Measurements from ENCODE around the gene GFER. TPM values are rescaled to one million over a fixed set of nuclear protein-coding genes. Genes with fewer than 3 reads are reported as not detected.

Gene GFER
- polyA plus RNA-seq, 3 donors, result 8.1 to 22.7 (median 22.4) TPM

- Histone ChIP-seq H3K27ac (ENCODE audit: low read depth in 1 of 2, low read length in 2 of 2) (peak overlapping the region; percentile 83), H3K79me2 (ENCODE audit: insufficient read depth, low read length) (peaks cover 66% of the 10 kb centered on the region), H3K36me3 (replicated peaks in 1 of 2; ENCODE audit: control insufficient read depth in 1 of 2, insufficient read depth in 2 of 2, low read length in 2 of 2) (peaks cover 36 to 48% of the 10 kb centered on the region in 2 donors), H3K9ac (ENCODE audit: insufficient read depth, low read length, poor library complexity, severe bottlenecking) (no peak overlapping the region), H3K4me1 (ENCODE audit: control insufficient read depth in 1 of 2, insufficient read depth in 2 of 2, low read length in 2 of 2) (peaks cover 67 to 80% of the 10 kb centered on the region in 2 donors), H2AFZ (ENCODE audit: insufficient read depth, low read depth, low read length, poor library complexity, severe bottlenecking) (no peak overlapping the region), H4K20me1 (ENCODE audit: insufficient read depth, low read length) (peaks cover 38% of the 10 kb centered on the region), H3K4me2 (replicated peaks; ENCODE audit: extremely low read depth, low read length, poor library complexity, severe bottlenecking) (peak overlapping the region; percentile 100), H3K4me3 (replicated peaks in 1 of 3; ENCODE audit: low read depth in 2 of 3, low read length in 3 of 3) (peak overlapping the region in 1 of 3 experiments; percentile 99), H3K27me3 (ENCODE audit: control insufficient read depth in 2 of 2, insufficient read depth in 2 of 2, low read length in 2 of 2) (no peaks in the 10 kb centered on the region), H3K9me3 (replicated peaks in 1 of 2; ENCODE audit: control insufficient read depth in 1 of 2, insufficient read depth in 1 of 2, low read length in 2 of 2) (no peaks in the 10 kb centered on the region)
- peak overlapping the region in 6 of 7 donors; percentile 42 to 96 (median 80) for H3K27ac Mint-ChIP-seq
- intact Hi-C loops (cut with micrococcal nuclease), result loop anchor here in 1 of 2 donors (10.0 kb wide), 1 partner anchor 214 kb away; the partner anchor contains the start of gene TRAF7
- peak overlapping the region; percentile 31 to 91 for H3K4me3 Mint-ChIP-seq
- H3K9me3 Mint-ChIP-seq, result no peaks in the 10 kb centered on the region
- DNase-seq, result no peak
- H3K27me3 Mint-ChIP-seq (ENCODE audit: low read depth in 3 of 3), result peaks cover 0 to 1% (median 0%) of the 10 kb centered on the region in 3 donors
- TF ChIP-seq CTCF (IDR thresholded peaks at IDR 0.05), result no peak
- 83% methylated on average over 21 of the region's 23 CpGs for WGBS (ENCODE audit: insufficient coverage)
- H3K4me1 Mint-ChIP-seq, result peaks cover 65% of the 10 kb centered on the region
- H3K36me3 Mint-ChIP-seq, result peaks cover 36 to 59% of the 10 kb centered on the region in 2 donors
These were observed 43.5 kb upstream of the GFER start for GRCh38 chr16:1940273-1941161.

GRCh38 chr16:1941162-1942046 lies 42.6 kb upstream of the GFER start:
- no peak for DNase-seq
- Histone ChIP-seq H3K4me2 (replicated peaks; ENCODE audit: extremely low read depth, low read length, poor library complexity, severe bottlenecking) (peak overlapping the region; percentile 100), H3K4me1 (ENCODE audit: control insufficient read depth in 1 of 2, insufficient read depth in 2 of 2, low read length in 2 of 2) (peaks cover 67 to 75% of the 10 kb centered on the region in 2 donors), H3K9me3 (replicated peaks in 1 of 2; ENCODE audit: control insufficient read depth in 1 of 2, insufficient read depth in 1 of 2, low read length in 2 of 2) (no peaks in the 10 kb centered on the region), H3K79me2 (ENCODE audit: insufficient read depth, low read length) (peaks cover 66% of the 10 kb centered on the region), H4K20me1 (ENCODE audit: insufficient read depth, low read length) (peaks cover 38% of the 10 kb centered on the region), H3K4me3 (replicated peaks in 1 of 3; ENCODE audit: low read depth in 2 of 3, low read length in 3 of 3) (peak overlapping the region; percentile 86 to 99 (median 92)), H3K27ac (ENCODE audit: low read depth in 1 of 2, low read length in 2 of 2) (peak overlapping the region; percentile 83), H2AFZ (ENCODE audit: insufficient read depth, low read depth, low read length, poor library complexity, severe bottlenecking) (peak overlapping the region; percentile 63), H3K36me3 (replicated peaks in 1 of 2; ENCODE audit: control insufficient read depth in 1 of 2, insufficient read depth in 2 of 2, low read length in 2 of 2) (peaks cover 36 to 48% of the 10 kb centered on the region in 2 donors), H3K9ac (ENCODE audit: insufficient read depth, low read length, poor library complexity, severe bottlenecking) (peak overlapping the region; percentile 82), H3K27me3 (ENCODE audit: control insufficient read depth in 2 of 2, insufficient read depth in 2 of 2, low read length in 2 of 2) (no peaks in the 10 kb centered on the region)
- Mint-ChIP-seq H3K27me3 (ENCODE audit: low read depth in 3 of 3) (peaks cover 0 to 3% (median 0%) of the 10 kb centered on the region in 3 donors), H3K4me1 (peaks cover 62% of the 10 kb centered on the region), H3K9me3 (no peaks in the 10 kb centered on the region), H3K4me3 (peak overlapping the region; percentile 89 to 91), H3K36me3 (peaks cover 34 to 51% of the 10 kb centered on the region in 2 donors), H3K27ac (peak overlapping the region; percentile 84 to 95 (median 91))
- 87% methylated on average over 24 of the region's 30 CpGs for WGBS (ENCODE audit: insufficient coverage)
- intact Hi-C loops (cut with micrococcal nuclease), result loop anchor here in 1 of 2 donors (2.0 to 10.0 kb wide), 3 partner anchors 51 to 213 kb away; partner anchors contain the start of genes NUBP2, SPSB3 and TRAF7
- no peak for TF ChIP-seq CTCF (IDR thresholded peaks at IDR 0.05)
